Superior temporal gyrus (tissue), 1 donor: Measurements from ENCODE around the gene KLHDC4.
"Not testable (repeated sequence)": the region's sequence is repeated elsewhere in the genome, so short reads cannot be mapped to it uniquely, and the experiment has no call there.

ENCODE experiments used
- DNase-seq: peaks from one replicate; pipeline ENCODE4 v3.0.0-alpha.2; 2016; ENCODE audit errors: extremely low spot score

The KLHDC4 gene

DNA sequence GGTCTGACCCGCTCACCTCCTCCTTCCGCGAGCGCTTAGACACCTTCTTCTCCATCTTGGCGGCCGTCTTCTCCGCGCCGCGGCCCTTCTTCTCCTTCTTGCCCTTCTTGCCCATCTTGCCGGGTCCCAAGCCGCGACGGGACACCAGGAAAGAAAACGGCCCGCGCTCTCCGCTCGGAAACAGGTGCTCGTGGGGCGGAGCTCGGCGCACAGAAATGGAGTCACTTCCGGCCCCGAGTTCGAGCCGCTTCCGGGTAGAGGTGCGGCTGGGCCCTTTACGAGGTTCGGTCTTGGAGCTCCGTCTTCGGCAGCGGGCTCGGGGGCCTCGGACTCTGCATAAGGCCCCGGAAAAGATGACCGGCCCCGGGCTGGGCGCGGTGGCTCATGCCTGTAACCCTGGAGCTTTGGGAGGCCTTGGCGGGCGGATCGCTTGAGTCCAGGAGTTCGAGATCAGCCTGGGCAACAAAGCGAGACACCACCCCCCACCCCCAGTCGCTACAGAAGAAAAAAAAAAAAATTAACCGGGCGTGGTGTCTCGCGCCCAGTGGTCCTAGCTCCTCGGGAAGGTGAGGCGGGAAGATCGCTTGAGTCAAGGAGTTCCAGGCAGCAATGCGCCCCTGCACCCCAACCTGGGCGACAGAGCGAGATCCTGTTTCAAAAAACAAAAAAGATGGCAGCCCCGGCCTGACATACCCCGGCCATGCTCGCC lies at the start of gene KLHDC4:
Gene KLHDC4, minus strand, starts transcription at position 211 of the 709 bp plus-strand sequence. Its CDS starts 96 bp downstream, at position 115.
- DNase-seq: peak; percentile 93

DNA sequence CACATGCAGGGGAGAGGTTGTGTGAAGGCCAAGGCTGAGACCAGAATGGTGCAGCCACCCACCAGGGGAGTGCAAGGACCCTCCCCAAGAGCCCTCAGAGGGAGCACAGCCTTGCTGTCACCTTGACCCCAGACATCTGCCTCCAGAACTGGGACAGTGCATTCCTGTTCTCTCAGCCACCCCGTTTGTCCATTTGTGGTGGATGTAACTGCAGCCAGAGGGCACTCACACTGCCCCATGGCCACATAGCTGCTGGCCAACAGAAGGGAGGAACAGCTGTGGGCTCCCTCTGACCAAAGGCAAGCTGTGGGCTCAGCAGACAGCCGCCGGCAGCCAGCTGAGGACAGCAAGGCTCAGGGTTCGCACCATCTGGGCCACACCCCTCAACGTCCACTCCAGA lies 49.8 kb upstream of the KLHDC4 start:
- no peak for DNase-seq

DNA sequence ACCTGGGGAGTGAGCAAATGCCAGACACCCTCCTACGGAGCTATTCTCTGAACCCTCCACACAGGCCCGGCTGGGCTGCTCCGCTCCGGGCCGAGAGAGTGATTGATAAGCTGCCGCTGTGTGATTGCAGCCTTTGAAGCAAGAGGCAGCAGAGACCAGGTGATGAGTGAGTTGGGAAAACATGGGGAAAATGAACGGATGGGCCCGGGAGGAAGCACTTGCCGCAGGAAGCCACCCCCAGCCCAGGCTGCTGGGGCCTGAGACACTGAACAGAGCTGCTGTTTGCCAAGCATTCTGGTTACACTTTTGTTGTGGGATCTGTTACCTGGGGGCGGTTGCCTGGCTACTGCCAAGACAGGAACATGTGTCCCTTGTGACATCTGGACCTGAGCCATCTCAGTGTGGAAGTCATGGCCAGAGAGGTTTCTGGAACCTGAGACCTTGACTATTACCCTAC lies 46.4 kb upstream of the KLHDC4 start:
- no peak for DNase-seq

DNA sequence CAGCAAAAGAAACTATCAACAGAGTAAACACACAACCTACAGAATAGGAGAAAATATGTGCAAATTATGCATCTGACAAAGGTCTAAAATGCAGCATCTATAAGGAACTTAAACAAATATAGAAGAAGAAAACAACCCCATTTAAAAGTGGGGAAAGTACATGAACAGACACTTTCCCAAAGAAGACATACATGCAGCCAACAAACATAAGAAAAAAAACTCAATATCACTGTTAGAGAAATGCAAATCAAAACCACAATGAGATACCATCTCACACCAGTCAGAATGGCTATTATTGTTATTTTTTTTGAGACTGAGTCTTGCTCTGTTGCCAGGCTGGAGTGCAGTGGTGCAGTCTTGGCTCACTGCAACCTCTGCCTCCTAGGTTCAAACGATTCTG lies 45.7 kb upstream of the KLHDC4 start:
- not testable (repeated sequence) for DNase-seq

DNA sequence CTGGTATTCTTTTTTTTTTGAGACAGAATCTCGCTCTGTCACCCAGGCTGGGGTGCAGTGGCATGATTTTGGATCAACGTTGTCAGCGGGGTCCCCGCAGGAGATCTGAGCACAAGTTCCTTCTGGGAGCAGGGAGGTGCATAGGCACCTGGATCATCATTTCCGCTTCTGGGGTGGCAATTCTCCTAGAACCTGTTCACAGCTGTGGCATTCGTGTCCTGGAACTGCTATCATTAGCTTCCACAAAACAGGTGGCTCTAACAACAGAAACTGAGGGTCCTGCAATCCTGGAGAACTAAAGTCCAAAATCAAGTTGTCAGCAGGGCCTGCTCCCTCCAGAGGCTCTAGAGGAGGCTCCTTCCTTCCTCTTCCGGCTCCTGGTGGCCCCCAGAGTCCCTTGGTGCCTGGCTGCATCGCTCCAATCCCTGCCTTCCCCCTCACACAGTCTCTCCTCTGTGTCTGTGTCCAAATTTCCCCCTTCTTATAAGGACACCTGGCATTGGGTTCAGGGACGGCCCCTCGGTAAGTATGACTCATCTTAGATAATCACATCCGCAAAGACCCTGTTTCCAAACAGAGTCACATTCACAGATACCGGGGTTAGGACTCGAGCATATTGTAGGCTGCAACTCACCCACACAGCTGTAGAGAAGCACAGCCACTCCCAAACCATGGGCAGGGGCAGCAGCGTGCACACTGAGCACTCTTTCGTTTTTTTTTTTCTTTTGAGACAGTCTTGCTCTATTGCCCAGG lies 43.5 kb upstream of the KLHDC4 start:
- DNase-seq: no peak

DNA sequence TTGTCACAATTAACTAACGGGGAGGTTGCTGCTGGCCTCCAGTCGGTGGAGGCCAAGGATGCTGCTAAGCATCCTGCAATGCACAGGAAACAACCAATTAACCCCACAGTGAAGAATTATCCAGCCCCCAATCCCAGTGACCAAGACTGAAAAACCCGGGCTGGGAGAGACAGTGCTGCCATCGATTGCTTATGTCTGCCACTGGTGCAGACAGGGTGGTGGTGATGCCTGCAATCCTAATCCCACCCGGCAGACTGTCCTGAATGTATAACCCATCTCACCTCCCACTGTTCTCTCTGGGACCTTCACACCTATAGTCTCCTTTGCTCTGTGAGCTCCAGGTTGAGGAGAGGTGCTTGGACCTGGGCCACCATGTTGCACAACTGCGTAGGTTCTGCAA lies 42.3 kb upstream of the KLHDC4 start:
- DNase-seq: no peak

DNA sequence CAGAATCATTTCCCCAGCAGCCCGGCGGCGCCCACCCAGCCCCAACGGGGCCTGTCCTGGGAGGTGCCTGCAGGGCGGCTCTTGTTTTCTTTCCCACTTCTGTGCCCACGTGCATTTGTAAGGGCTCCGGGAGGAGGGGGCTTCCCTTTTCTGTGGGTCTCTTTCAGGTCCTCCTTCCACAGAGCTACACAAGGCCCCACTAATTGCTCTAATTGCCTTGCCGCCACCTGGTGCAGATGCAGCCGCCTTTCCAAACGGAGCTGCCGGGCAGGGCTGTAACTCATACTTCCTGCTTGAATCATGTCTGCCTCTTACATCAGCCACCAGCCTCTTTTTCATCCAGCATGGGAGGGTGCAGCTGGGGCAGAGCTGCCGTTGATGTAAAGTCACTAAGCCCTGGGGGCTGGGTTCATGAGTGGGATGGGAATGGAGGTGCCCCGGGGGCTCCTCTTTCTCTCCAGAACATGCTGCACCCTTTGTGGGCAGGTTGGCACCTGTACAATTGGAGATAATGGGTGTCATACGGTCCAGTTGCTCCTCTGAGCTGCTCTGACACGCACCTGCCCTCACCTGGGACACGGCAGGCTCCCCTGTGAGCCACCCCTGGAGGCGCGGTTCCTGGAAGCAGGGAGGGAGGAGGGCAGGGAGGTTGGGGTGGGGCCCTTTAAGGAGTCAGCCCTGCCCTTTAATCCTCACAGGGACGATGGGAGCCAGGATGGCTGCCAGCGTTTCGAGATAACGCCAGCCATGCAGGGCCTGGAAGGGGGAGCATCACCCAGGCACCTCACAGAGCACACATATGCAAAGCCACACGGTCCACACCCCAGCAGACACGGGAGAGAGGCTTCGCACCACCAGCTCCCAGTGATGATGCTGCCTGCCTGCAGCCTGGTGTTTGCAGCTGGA lies 41.1 kb upstream of the KLHDC4 start:
- DNase-seq: peak; percentile 34

DNA sequence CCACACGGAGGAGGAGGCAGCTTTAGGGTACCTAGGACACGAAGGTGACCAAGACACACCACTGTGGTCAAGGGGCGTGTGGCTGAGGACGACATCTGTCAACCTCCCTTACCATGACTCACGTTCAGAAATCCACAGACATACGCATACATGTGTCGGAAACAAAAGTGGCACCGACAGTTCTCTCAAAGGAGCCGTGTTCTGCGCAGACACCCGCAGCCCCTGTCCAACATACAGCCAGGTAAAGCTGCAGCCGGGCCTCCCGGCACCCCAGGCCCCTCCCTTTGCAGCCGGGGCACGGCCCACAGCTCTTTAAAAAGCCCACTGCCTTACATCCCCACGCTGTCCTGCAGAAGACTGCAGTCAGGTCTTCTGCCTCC lies 40.5 kb upstream of the KLHDC4 start:
- DNase-seq: no peak

DNA sequence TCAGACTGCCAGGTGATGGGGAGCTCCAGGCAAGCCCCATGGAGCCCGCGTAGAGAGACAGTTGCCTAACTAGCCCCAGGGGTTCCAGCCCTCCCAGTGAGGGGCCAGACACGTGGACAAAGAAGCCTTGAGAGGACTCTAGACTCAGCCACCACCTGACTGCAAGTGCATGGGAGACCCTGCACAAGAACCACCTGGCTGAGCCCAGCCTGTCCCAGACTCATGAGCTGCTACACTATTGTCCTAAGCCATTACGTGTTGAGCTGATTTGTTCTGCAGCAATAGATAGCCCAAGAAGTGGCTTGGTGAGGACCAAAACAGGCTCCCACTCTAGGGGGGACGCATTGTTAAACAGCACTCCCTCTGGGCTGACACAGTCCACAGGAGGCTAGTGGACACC lies 37.6 kb upstream of the KLHDC4 start:
- DNase-seq: no peak

DNA sequence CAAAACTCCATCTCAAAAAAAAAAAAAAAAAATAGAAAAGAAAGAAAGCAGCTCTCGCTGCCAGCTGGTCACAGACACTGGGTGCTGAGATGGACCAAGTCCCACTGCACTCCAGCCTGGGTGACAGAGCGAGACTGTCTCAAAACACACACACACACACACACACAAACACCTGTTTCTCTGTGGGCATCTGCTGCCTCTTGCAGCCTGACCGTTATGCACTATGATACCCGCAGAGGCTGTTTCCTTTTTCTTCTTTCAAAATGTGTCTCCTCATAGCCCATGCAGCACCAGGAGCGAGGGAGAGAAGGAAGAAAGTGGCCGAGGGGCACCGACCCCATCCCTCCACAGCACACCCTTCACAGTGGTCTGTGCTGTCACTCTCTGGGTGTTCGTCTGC lies 36.9 kb upstream of the KLHDC4 start:
- no peak for DNase-seq

DNA sequence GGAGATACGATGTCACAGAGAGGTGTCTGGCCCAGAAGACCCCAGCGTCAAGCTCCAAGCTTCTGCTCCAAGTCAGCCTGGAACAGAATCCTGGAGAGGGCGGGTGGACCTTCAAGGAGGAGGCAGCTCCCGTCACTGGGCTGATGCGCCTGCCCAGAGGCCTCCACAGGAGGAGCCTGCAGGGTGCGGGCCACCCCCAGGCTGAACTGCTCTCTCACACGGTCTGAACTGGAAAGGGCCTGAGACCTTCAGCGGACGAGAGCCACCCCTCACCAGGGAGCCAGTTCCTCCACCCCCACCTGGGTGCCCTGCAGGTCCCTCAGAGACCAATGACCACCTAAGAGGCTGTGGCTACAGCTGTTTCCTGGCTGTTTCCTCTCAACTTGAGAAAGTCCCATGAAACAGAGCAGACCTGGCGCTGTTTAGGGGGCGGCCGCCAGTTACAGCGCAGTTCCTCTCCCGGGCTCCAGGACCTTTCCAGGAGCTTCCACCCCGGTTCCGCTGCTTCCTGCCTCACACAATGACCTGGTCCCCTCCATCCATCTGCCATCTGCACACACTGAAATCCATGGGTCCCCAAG lies 36.0 kb upstream of the KLHDC4 start:
- DNase-seq: no peak

DNA sequence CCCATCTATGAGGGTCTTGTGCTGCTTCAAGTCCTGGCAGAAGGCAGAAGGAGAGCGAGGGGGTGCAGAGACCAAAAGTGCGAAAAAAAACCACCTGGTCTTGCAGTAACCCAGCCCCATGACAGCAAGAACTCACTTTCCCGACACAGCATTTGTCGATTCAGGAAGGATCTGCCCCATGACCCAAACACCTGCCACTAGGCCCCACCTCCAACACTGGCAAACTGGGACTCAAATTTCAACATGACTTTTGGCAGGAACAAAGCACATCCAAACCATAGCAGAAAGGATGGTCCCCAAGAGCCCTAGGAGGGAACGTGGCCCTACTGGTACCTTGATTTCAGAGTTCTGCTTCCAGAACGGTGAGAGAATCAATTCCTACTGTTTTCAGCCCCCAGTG lies 34.7 kb upstream of the KLHDC4 start:
- no peak for DNase-seq

DNA sequence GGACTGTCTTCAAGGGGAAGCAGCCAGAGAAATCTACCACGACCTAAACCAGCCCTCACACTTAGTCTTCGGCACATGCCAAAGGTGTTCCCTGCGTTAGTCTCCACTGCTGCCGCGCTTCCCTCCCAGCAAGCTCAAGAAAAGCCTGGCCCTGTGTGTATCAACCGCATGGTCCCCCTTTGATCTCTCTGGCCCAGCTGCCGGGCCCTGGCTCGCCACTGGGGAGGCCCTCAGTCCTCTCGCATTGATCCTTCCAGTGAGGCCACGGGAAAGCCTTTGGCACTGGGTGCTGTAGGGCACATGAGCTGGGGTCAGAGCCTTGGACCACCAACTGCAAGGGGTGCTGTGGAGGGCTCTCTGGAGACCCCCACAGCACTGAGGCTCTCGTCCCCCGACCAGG lies 29.6 kb upstream of the KLHDC4 start:
- no peak for DNase-seq

DNA sequence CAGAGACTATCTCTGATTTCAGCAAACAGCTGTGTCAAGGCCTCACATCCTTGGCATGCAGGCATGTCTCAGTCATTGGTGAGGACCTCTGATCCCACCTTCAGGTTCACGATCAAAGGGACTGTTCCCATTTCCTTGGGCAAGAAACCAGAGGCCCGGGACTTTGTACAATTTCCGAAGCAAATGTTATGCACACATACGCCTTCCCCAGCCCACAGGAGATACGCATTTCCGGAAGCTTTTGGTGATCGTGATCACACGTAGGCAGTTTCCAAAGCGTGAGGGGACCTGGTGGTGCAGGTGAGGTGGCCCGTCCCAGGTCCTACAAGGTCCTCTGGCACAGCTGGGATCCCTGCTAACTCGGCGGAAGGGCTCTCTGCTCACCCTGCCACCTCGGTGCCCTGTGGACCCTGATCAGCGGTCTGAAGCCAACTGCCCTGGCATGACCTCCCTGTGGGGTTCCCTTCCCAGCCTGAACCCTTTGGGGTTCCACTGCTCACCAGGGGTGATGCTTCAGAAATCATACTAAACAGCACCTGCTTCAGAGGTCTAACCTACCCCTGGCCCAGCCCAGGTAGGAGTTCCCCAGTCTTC lies 28.8 kb upstream of the KLHDC4 start:
- no peak for DNase-seq

DNA sequence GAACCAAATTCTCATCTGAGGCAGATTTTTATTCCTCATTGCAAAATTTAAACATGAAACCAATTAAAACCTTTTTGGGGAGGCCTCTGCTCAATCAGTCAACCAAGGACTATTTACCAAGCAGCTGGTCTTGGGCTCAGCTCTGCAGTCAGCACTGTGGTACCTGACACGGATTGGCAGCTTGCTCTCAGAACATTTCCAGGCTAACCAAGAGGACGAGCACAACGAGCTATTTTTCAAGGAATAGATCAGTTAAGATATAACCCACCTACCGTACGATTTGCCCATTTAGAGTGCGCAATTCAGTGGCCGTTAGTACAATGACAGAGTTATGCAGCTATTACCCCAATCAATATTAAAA lies 26.4 kb upstream of the KLHDC4 start:
- no peak for DNase-seq

DNA sequence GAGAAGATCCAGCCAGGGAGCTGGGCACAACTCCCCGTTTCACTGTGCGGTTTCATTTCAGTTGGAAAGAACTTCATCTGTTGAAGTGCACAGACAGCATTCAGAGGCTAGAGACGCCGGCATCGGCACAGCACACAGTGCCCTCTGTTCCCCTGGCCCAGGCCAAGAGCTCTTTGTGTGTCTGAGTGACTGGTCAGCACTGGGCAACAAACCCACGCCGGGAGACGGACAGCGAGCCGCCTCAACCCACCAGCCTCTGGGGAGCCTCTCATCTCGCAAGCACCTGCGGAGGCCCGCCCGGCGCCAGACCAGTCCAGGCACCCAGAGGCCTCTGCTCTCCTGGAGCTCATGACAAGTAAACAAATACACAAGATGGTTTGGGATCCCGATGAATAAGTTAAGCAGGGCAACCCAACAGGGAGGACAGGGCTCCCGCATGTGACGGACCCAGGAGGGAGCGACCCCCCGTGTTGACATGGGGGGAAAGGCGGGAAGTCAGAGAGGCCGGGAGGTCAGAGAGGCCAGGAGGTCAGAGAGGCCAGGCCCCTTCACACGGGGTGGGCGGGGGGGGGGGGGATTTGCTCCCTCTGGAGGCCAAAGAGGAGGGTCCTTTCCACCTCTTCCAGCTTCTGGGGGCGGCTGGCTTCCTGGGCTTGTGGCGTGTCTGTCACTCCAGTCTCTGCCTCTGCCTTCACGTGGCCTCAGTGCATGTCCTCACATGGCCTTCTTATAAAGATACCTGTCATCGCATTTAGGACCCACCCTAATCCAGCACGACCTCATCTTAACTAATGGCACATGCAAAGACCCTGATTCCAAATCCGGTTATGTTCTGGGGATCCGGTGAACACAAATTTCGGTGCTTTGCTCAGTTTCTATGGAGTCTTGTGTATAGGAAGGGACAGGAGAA lies 25.8 kb upstream of the KLHDC4 start:
- DNase-seq: peak; percentile 78

DNA sequence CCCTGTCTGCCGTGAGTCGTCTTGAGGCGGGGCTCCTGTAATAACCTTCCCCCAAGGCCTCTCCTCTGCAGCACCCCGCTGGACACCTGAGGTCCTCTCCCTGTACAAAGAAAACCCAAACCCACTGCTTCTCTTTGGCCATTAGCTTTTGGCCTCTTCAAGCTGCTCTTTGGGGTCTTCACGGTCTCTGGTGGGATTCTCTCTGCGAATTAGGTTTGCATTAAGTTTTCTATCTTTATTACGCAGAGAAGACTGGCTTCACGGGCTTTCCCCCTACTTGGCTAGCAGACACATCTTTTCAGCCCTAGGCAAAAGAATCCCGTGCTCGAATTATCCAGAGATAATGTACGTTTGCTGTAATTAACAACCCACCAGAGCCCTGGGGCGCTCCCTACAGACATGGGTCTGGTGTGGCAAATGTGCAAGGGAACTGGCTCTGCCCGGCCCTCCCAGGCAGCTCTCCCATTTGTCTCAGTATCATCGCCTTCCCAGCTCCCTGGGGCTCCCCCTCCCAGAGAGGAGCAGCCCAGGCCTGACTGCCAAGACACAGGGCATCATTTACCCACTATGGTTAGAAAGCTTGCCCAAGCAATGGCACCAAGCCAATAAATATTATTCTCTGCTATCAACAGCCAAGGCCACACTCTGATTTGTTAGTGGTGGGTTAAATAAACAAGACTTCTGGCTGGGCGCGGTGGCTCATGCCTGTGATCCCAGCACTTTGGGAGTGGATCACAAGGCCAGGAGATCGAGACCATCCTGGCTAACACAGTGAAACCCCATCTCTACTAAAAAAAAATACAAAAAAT lies 24.7 kb upstream of the KLHDC4 start:
- DNase-seq: no peak

DNA sequence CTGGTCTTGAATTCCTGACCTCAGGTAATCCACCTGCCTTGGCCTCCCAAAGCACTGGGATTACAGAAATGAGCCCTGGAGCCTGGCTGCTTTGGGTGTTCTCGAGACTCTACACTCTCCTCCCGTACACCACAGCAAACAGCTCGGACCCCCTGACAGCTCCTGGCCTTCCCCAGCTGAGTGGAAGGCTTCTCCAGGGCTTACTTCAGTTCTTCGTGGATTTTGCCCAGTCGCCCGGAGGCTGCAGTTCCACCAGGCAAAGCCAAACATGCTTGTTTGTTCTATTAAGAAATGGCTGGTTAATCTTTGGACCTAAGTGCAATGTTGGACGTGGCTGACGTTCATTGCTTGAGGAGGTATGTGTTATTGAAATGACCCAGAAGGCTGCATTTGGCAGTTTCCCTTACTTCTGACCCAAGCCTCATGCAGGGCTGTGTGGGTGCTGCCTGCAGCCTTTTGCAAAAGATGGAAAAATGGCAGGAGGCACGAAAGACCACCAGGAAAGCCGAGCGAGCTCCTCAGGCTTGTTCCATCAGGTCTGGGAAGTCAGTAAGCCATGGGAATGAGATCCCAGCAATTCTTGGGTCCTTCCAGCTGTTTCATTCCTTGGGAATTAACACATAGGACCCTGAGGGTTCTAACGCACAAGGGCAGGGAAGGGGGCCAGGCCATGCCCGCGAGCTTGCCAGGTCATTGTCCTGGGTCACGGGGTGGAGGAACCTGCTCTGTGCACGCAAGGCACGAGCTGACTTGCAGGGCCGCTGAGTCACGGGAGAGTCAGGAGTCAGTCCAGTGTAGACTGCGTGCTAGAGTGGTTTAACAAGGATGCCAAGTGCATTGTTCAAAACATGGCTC lies 23.9 kb upstream of the KLHDC4 start:
- DNase-seq: no peak
